LoVo (cell line): ENCODE measurements around the gene PDE4D.

Source experiments
- DNase-seq: peaks from one replicate; pipeline ENCODE4 v3.0.0-alpha.2; 2016; ENCODE audit warnings: low spot score

PDE4D gene

GRCh38 chr5:58929726-58930125 lies 963.8 kb downstream of the PDE4D start:
- no peak for DNase-seq

GRCh38 chr5:58927938-58928337 lies 965.6 kb downstream of the PDE4D start:
- DNase-seq: no peak

- no peak for DNase-seq
Observed at GRCh38 chr5:58927181-58927580, 966.3 kb downstream of the PDE4D start.

GRCh38 chr5:58926541-58926935 lies 967.0 kb downstream of the PDE4D start:
- DNase-seq: no peak

GRCh38 chr5:58925627-58926540 lies 967.6 kb downstream of the PDE4D start:
- no peak for DNase-seq

- no peak for DNase-seq
Observed at GRCh38 chr5:58924306-58924705, 969.2 kb downstream of the PDE4D start.

- no peak for DNase-seq
Observed at GRCh38 chr5:58923355-58923754, 970.2 kb downstream of the PDE4D start.

- DNase-seq: no peak
Observed at GRCh38 chr5:58922461-58923171, 970.9 kb downstream of the PDE4D start.

GRCh38 chr5:58921159-58921558 lies 972.4 kb downstream of the PDE4D start:
- no peak for DNase-seq

GRCh38 chr5:58919833-58920232 lies 973.7 kb downstream of the PDE4D start:
- no peak for DNase-seq
